NB4 (cell line): ENCODE data around the gene RSRC1.

Experiments
- CTCF ChIP-seq: IDR thresholded peaks from one replicate; pipeline ENCODE4 v1.5.1; 2012; ENCODE audit warnings: low read depth, low read length
- MYC ChIP-seq: IDR thresholded peaks from 2 replicates; pipeline ENCODE4 v1.6.1; 2011; ENCODE audit warnings: low read depth, low read length
- POLR2A ChIP-seq: IDR thresholded peaks from 2 replicates; pipeline ENCODE4 v1.6.1; 2011; ENCODE audit warnings: mild to moderate bottlenecking; ENCODE audit not compliant: insufficient read length; ENCODE audit errors: extremely low read depth

GRCh38 chr3:158094235-158095110 lies 15.4 kb upstream of the RSRC1 start:
- TF ChIP-seq POLR2A: no peak
- TF ChIP-seq CTCF: no peak
- no peak for TF ChIP-seq MYC
